HCT116 (cell line): ENCODE measurements around the gene KRT82.

ENCODE experiments used
- ATF3 ChIP-seq: IDR thresholded peaks from 2 replicates; pipeline ENCODE4 v1.6.1; 2012
- CBX3 ChIP-seq: IDR thresholded peaks from 2 replicates; pipeline ENCODE4 v1.6.1; 2012; ENCODE audit warnings: low read depth
- EZH2 ChIP-seq: fragments of 200-600 bp; sonication (generic); IDR thresholded peaks from 2 replicates; pipeline ENCODE4 v1.6.1; 2017; ENCODE audit warnings: antibody characterized with exemption, mixed run types
- EZH2phosphoT487 ChIP-seq: fragments of 200-600 bp; IDR thresholded peaks from 2 replicates; pipeline ENCODE4 v1.6.1; 2018; ENCODE audit warnings: antibody characterized with exemption, borderline replicate concordance
- JUND ChIP-seq: IDR thresholded peaks from 2 replicates; pipeline ENCODE4 v1.6.1; 2012
- POLR2A ChIP-seq: IDR thresholded peaks from 2 replicates; pipeline ENCODE4 v1.7.0; 2011; ENCODE audit warnings: borderline replicate concordance; ENCODE audit not compliant: insufficient read depth, insufficient read length; ENCODE audit errors: extremely low read depth
- POLR2AphosphoS5 ChIP-seq: IDR thresholded peaks from 2 replicates; pipeline ENCODE4 v1.6.1; 2011; ENCODE audit warnings: mild to moderate bottlenecking, low read depth, low read length, moderate library complexity
- RAD21 ChIP-seq: IDR thresholded peaks from 2 replicates; pipeline ENCODE4 v1.6.1; 2012; ENCODE audit warnings: low read depth, mild to moderate bottlenecking
- SP1 ChIP-seq: IDR thresholded peaks from 2 replicates; pipeline ENCODE4 v1.6.1; 2012; ENCODE audit warnings: low read depth
- SRF ChIP-seq: IDR thresholded peaks from 2 replicates; pipeline ENCODE4 v1.6.1; 2012; ENCODE audit warnings: low read depth
- TF ChIP-seq, protein P1 (sequence below), 3 experiments: fragments of 200-600 bp in 1 of 3; sonication (generic) in 1 of 3; IDR thresholded peaks in 2 of 3; conservative IDR thresholded peaks in 1 of 3; 2 replicates each; pipeline ENCODE4 v1.5.1; 2012 to 2017; ENCODE audit warnings: low read depth in 2 of 3, low read length in 2 of 3, antibody characterized with exemption in 1 of 3, borderline replicate concordance in 1 of 3, control low read depth in 1 of 3, mild to moderate bottlenecking in 1 of 3, mixed read lengths in 1 of 3, mixed run types in 1 of 3, moderate library complexity in 1 of 3; ENCODE audit not compliant: insufficient read depth in 1 of 3

- no peak for TF ChIP-seq EZH2phosphoT487
- no peak for TF ChIP-seq POLR2A
- TF ChIP-seq, protein P1, sequence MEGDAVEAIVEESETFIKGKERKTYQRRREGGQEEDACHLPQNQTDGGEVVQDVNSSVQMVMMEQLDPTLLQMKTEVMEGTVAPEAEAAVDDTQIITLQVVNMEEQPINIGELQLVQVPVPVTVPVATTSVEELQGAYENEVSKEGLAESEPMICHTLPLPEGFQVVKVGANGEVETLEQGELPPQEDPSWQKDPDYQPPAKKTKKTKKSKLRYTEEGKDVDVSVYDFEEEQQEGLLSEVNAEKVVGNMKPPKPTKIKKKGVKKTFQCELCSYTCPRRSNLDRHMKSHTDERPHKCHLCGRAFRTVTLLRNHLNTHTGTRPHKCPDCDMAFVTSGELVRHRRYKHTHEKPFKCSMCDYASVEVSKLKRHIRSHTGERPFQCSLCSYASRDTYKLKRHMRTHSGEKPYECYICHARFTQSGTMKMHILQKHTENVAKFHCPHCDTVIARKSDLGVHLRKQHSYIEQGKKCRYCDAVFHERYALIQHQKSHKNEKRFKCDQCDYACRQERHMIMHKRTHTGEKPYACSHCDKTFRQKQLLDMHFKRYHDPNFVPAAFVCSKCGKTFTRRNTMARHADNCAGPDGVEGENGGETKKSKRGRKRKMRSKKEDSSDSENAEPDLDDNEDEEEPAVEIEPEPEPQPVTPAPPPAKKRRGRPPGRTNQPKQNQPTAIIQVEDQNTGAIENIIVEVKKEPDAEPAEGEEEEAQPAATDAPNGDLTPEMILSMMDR (IDR thresholded peaks at IDR 0.05 in 2 of 3, conservative IDR thresholded peaks at IDR 0.05 in 1 of 3; ENCODE audit: borderline replicate concordance in 1 of 3, insufficient read depth in 1 of 3, low read depth in 2 of 3, low read length in 2 of 3), result no peak
- TF ChIP-seq SP1, result no peak
- no peak for TF ChIP-seq EZH2
- no peak for TF ChIP-seq SRF
- TF ChIP-seq POLR2AphosphoS5, result no peak
- TF ChIP-seq ATF3, result no peak
- no peak for TF ChIP-seq RAD21
- no peak for TF ChIP-seq CBX3
- no peak for TF ChIP-seq JUND
Measured at GRCh38 chr12:52381206-52381605, 24.9 kb downstream of the KRT82 start.
